HCT116 (cell line): ENCODE measurements around the gene C5AR2. TPM values are rescaled to one million over a fixed set of nuclear protein-coding genes. Genes with fewer than 3 reads are reported as not detected.

Source experiments
- ATAC-seq: fragments of 200-7000 bp; cut with Tn5 transposase; 2 replicates; pipeline ENCODE4 v1.9.1; 2020; ENCODE audit warnings: mild to moderate bottlenecking, moderate library complexity
- BruUV-seq: library from RNA; stranded (reverse); fragments of 400-500 nt; replicated peaks from 2 replicates; lab custom pipeline; 2021; lab: Mats Ljungman, UMichigan
- CTCF ChIA-PET: fragments of 300-600 bp; sonication (Branson Sonifier 250); formaldehyde crosslinking; loops from one replicate; lab custom pipeline; 2021; ENCODE audit warnings: antibody characterized with exemption; lab: Charles Lee
- POLR2A ChIA-PET: fragments of 300-600, 350-600 bp; sonication (Branson Sonifier 250); formaldehyde crosslinking; loops from one replicate; lab custom pipeline; 2021; ENCODE audit warnings: antibody characterized with exemption; lab: Charles Lee
- RAD21 ChIA-PET, 2 experiments: fragments of 300-600 bp; sonication (Branson Sonifier 250); formaldehyde crosslinking; loops; one replicate each; lab custom pipeline; 2023; ENCODE audit warnings: low total read pairs in 2 of 2; ENCODE audit not compliant: uncharacterized antibody in 2 of 2, unreplicated experiment in 2 of 2, low non-redundant PET in 1 of 2; lab: Charles Lee
- DNase-seq: peaks from one replicate; pipeline ENCODE4 v3.0.0-alpha.2; 2010; ENCODE audit warnings: low read depth, low spot score
- H2AFZ ChIP-seq: fragments of 200-600 bp; shearing (Covaris generic), sonication (generic); 2 replicates; pipeline ENCODE4 v1.6.1; 2017; ENCODE audit warnings: low read depth, mixed run types, mixed read lengths, antibody characterized with exemption, low read length; ENCODE audit not compliant: poor library complexity, severe bottlenecking
- H3K27ac ChIP-seq: 2 replicates; pipeline ENCODE4 v1.5.1; 2012; ENCODE audit warnings: low read depth, low read length
- H3K27me3 ChIP-seq: fragments of 200-600 bp; sonication (generic); 2 replicates; pipeline ENCODE4 v1.6.1; 2016; ENCODE audit warnings: mixed run types, low read length, mixed read lengths; ENCODE audit not compliant: insufficient read depth
- H3K36me3 ChIP-seq, 2 experiments: fragments of 200-500 bp in 1 of 2; fragments of 200-600 bp in 1 of 2; sonication (Bioruptor generic) in 1 of 2; sonication (generic) in 1 of 2; 2 replicates each; pipeline versions ENCODE4 v1.5.1 to v1.6.1; 2014 to 2016; ENCODE audit warnings: low read length in 2 of 2, inconsistent platforms in 1 of 2, mixed read lengths in 1 of 2, mixed run types in 1 of 2; ENCODE audit not compliant: insufficient read depth in 2 of 2, control insufficient read depth in 1 of 2
- H3K4me1 ChIP-seq, 2 experiments: fragments of 200-600 bp in 1 of 2; sonication (generic) in 1 of 2; 2 replicates each; pipeline versions ENCODE4 v1.5.1 to v1.6.1; 2012 to 2017; ENCODE audit warnings: low read length in 2 of 2, inconsistent platforms in 1 of 2, mild to moderate bottlenecking in 1 of 2, mixed read lengths in 1 of 2, mixed run types in 1 of 2, moderate library complexity in 1 of 2; ENCODE audit not compliant: insufficient read depth in 2 of 2, control insufficient read depth in 1 of 2
- H3K4me2 ChIP-seq: fragments of 200-600 bp; sonication (generic); 2 replicates; pipeline ENCODE4 v1.6.1; 2017; ENCODE audit warnings: mixed run types, low read length, mixed read lengths
- H3K4me3 ChIP-seq, 2 experiments: fragments of 200-600 bp in 1 of 2; sonication (generic) in 1 of 2; replicated peaks in 1 of 2; 2 replicates each; pipeline ENCODE4 v1.5.1; 2011 to 2016; ENCODE audit warnings: low read length in 2 of 2, control low read depth in 1 of 2, low read depth in 1 of 2, mild to moderate bottlenecking in 1 of 2, mixed read lengths in 1 of 2, mixed run types in 1 of 2
- H3K79me2 ChIP-seq: fragments of 200-600 bp; sonication (generic); 2 replicates; pipeline ENCODE4 v1.6.1; 2017; ENCODE audit warnings: mild to moderate bottlenecking, mixed run types, low read length, moderate library complexity, mixed read lengths; ENCODE audit not compliant: insufficient read depth
- H3K9ac ChIP-seq: fragments of 200-600 bp; sonication (generic); 2 replicates; pipeline ENCODE4 v1.6.1; 2016; ENCODE audit warnings: low read length, mixed read lengths
- H3K9me2 ChIP-seq: fragments of 200-600 bp; sonication (generic), shearing (Covaris generic); 2 replicates; pipeline ENCODE4 v1.6.1; 2017; ENCODE audit warnings: mixed run types, mild to moderate bottlenecking, moderate library complexity; ENCODE audit not compliant: insufficient read depth
- H3K9me3 ChIP-seq, 2 experiments: fragments of 200-500 bp in 1 of 2; fragments of 200-600 bp in 1 of 2; sonication (Bioruptor generic) in 1 of 2; sonication (generic) in 1 of 2; 2 replicates each; pipeline ENCODE4 v1.6.1; 2014 to 2017; ENCODE audit warnings: low read length in 2 of 2, mixed read lengths in 2 of 2, inconsistent platforms in 1 of 2, low read depth in 1 of 2, mild to moderate bottlenecking in 1 of 2, mixed run types in 1 of 2, moderate library complexity in 1 of 2; ENCODE audit not compliant: control insufficient read depth in 1 of 2, insufficient read depth in 1 of 2
- H4K20me1 ChIP-seq: fragments of 200-600 bp; sonication (generic), shearing (Covaris generic); 2 replicates; pipeline ENCODE4 v1.6.1; 2017; ENCODE audit warnings: mixed run types, mild to moderate bottlenecking, moderate library complexity; ENCODE audit not compliant: insufficient read depth
- ATF3 ChIP-seq: IDR thresholded peaks from 2 replicates; pipeline ENCODE4 v1.6.1; 2012
- CBX3 ChIP-seq: IDR thresholded peaks from 2 replicates; pipeline ENCODE4 v1.6.1; 2012; ENCODE audit warnings: low read depth
- CTCF ChIP-seq, 3 experiments: fragments of 200-600 bp in 1 of 3; sonication (generic) in 1 of 3; IDR thresholded peaks in 2 of 3; conservative IDR thresholded peaks in 1 of 3; 2 replicates each; pipeline ENCODE4 v1.5.1; 2012 to 2017; ENCODE audit warnings: low read depth in 2 of 3, low read length in 2 of 3, antibody characterized with exemption in 1 of 3, borderline replicate concordance in 1 of 3, control low read depth in 1 of 3, mild to moderate bottlenecking in 1 of 3, mixed read lengths in 1 of 3, mixed run types in 1 of 3, moderate library complexity in 1 of 3; ENCODE audit not compliant: insufficient read depth in 1 of 3
- EGR1 ChIP-seq: IDR thresholded peaks from 2 replicates; pipeline ENCODE4 v1.6.1; 2012; ENCODE audit warnings: low read depth
- ELF1 ChIP-seq: IDR thresholded peaks from 2 replicates; pipeline ENCODE4 v1.6.1; 2012; ENCODE audit warnings: low read depth, borderline replicate concordance
- EZH2phosphoT487 ChIP-seq: fragments of 200-600 bp; IDR thresholded peaks from 2 replicates; pipeline ENCODE4 v1.6.1; 2018; ENCODE audit warnings: antibody characterized with exemption, borderline replicate concordance
- FOSL1 ChIP-seq: IDR thresholded peaks from 2 replicates; pipeline ENCODE4 v1.6.1; 2012; ENCODE audit warnings: low read depth
- JUND ChIP-seq: IDR thresholded peaks from 2 replicates; pipeline ENCODE4 v1.6.1; 2012
- POLR2A ChIP-seq: IDR thresholded peaks from 2 replicates; pipeline ENCODE4 v1.7.0; 2011; ENCODE audit warnings: borderline replicate concordance; ENCODE audit not compliant: insufficient read depth, insufficient read length; ENCODE audit errors: extremely low read depth
- POLR2AphosphoS5 ChIP-seq: IDR thresholded peaks from 2 replicates; pipeline ENCODE4 v1.6.1; 2011; ENCODE audit warnings: mild to moderate bottlenecking, low read depth, low read length, moderate library complexity
- RAD21 ChIP-seq: IDR thresholded peaks from 2 replicates; pipeline ENCODE4 v1.6.1; 2012; ENCODE audit warnings: low read depth, mild to moderate bottlenecking
- SIN3A ChIP-seq: IDR thresholded peaks from 2 replicates; pipeline ENCODE4 v1.6.1; 2012; ENCODE audit warnings: low read depth
- SP1 ChIP-seq: IDR thresholded peaks from 2 replicates; pipeline ENCODE4 v1.6.1; 2012; ENCODE audit warnings: low read depth
- SRF ChIP-seq: IDR thresholded peaks from 2 replicates; pipeline ENCODE4 v1.6.1; 2012; ENCODE audit warnings: low read depth
- TCF7L2 ChIP-seq: IDR thresholded peaks from 2 replicates; pipeline ENCODE4 v1.7.0; 2011; ENCODE audit warnings: borderline replicate concordance, inconsistent platforms; ENCODE audit not compliant: insufficient read depth, insufficient read length; ENCODE audit errors: extremely low read depth
- YY1 ChIP-seq: IDR thresholded peaks from 2 replicates; pipeline ENCODE4 v1.6.1; 2011; ENCODE audit warnings: low read length, low read depth, moderate library complexity, mild to moderate bottlenecking; ENCODE audit not compliant: insufficient replicate concordance; ENCODE audit errors: extremely low read depth
- ZBTB33 ChIP-seq: IDR thresholded peaks from 2 replicates; pipeline ENCODE4 v1.6.1; 2011; ENCODE audit warnings: mild to moderate bottlenecking, low read length, moderate library complexity; ENCODE audit not compliant: insufficient replicate concordance; ENCODE audit errors: extremely low read depth
- ZNF274 ChIP-seq: fragments of 200-500 bp; sonication (Bioruptor generic); IDR thresholded peaks from 2 replicates; pipeline ENCODE4 v1.6.1; 2014; ENCODE audit warnings: mild to moderate bottlenecking, low read depth, low read length, inconsistent platforms
- intact Hi-C: fragments of 100-400 bp; cut with micrococcal nuclease; formaldehyde crosslinking; loops from 2 replicates; pipeline ENCODE4 v1.10.0; 2022
- total RNA-seq: library from RNA; stranded (reverse); gene quantifications from one replicate; pipeline ENCODE4 v1.2.1, GENCODE V29; 2021; ENCODE audit not compliant: unreplicated experiment
- TF ChIP-seq, protein P1 (sequence below): IDR thresholded peaks from 2 replicates; pipeline ENCODE4 v1.6.1; 2012; ENCODE audit warnings: low read depth

Gene C5AR2
- total RNA-seq, 1 experiment from 2014 or later = 0.12 TPM

GRCh38 chr19:47363758-47364531 lies 32.0 kb downstream of the C5AR2 start:
- no peak for DNase-seq
- TSS peak; percentile 32 for BruUV-seq
- H3K9ac ChIP-seq = no peak overlapping the region
- H3K36me3 ChIP-seq = peaks cover 37 to 54% of the 10 kb centered on the region in 2 experiments
- H3K9me2 ChIP-seq = no peaks in the 10 kb centered on the region
- TF ChIP-seq FOSL1 (no peak), YY1 (no peak), SIN3A (no peak), RAD21 (no peak), ELF1 (no peak), POLR2AphosphoS5 (no peak), SP1 (no peak), ZBTB33 (no peak), EGR1 (no peak), ZNF274 (no peak), SRF (no peak), JUND (no peak), CTCF (IDR thresholded peaks at IDR 0.05 in 2 of 3, conservative IDR thresholded peaks at IDR 0.05 in 1 of 3; ENCODE audit: borderline replicate concordance in 1 of 3, insufficient read depth in 1 of 3, low read depth in 2 of 3, low read length in 2 of 3) (no peak), POLR2A (no peak), EZH2phosphoT487 (no peak), CBX3 (no peak), ATF3 (no peak), TCF7L2 (no peak)
- TF ChIP-seq, protein P1, sequence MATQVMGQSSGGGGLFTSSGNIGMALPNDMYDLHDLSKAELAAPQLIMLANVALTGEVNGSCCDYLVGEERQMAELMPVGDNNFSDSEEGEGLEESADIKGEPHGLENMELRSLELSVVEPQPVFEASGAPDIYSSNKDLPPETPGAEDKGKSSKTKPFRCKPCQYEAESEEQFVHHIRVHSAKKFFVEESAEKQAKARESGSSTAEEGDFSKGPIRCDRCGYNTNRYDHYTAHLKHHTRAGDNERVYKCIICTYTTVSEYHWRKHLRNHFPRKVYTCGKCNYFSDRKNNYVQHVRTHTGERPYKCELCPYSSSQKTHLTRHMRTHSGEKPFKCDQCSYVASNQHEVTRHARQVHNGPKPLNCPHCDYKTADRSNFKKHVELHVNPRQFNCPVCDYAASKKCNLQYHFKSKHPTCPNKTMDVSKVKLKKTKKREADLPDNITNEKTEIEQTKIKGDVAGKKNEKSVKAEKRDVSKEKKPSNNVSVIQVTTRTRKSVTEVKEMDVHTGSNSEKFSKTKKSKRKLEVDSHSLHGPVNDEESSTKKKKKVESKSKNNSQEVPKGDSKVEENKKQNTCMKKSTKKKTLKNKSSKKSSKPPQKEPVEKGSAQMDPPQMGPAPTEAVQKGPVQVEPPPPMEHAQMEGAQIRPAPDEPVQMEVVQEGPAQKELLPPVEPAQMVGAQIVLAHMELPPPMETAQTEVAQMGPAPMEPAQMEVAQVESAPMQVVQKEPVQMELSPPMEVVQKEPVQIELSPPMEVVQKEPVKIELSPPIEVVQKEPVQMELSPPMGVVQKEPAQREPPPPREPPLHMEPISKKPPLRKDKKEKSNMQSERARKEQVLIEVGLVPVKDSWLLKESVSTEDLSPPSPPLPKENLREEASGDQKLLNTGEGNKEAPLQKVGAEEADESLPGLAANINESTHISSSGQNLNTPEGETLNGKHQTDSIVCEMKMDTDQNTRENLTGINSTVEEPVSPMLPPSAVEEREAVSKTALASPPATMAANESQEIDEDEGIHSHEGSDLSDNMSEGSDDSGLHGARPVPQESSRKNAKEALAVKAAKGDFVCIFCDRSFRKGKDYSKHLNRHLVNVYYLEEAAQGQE = no peak
- ChIA-PET RAD21 (no interaction called here), CTCF (interaction anchor here (2.4 kb wide), 1 partner anchor 15 kb away, joined by 12 read pairs; the partner anchor contains the start of gene DHX34), POLR2A (no interaction called here)
- no peak overlapping the region for H3K4me2 ChIP-seq
- H3K27me3 ChIP-seq = no peaks in the 10 kb centered on the region
- intact Hi-C loops = no loop called here
- peaks cover 42% of the 10 kb centered on the region for H3K79me2 ChIP-seq
- H3K9me3 ChIP-seq = no peaks in the 10 kb centered on the region
- H4K20me1 ChIP-seq = no peaks in the 10 kb centered on the region
- no peaks in the 10 kb centered on the region for H3K4me1 ChIP-seq
- H2AFZ ChIP-seq = no peak overlapping the region
- H3K27ac ChIP-seq = no peak overlapping the region
- peak; percentile 76 for ATAC-seq
- H3K4me3 ChIP-seq = no peak overlapping the region
